ENCODE measurements around the gene ESPL1. TPM values are rescaled to one million over a fixed set of nuclear protein-coding genes. Genes with fewer than 3 reads are reported as not detected.

Gene ESPL1
- total RNA-seq, 1 donor from 2014 or later = 0.81 TPM

- no peak for ATAC-seq (ENCODE audit: poor library complexity)
- intact Hi-C loops (cut with DNase I) = no loop called here
- peak; percentile 1 for DNase-seq
Measured at GRCh38 chr12:53229454-53229853, 38.6 kb upstream of the ESPL1 start.

GRCh38 chr12:53230108-53230845 is 37.8 kb upstream of the ESPL1 start:
- ATAC-seq (ENCODE audit: poor library complexity) (no peak), DNase-seq (peak; percentile 32)
- intact Hi-C loops (cut with DNase I) = no loop called here

GRCh38 chr12:53231671-53231920 is 36.5 kb upstream of the ESPL1 start:
- ATAC-seq (ENCODE audit: poor library complexity) (no peak), DNase-seq (peak; percentile 46)
- intact Hi-C loops (cut with DNase I) = no loop called here

- intact Hi-C loops (cut with DNase I) = no loop called here
- DNase-seq = peak; percentile 70
- ATAC-seq (ENCODE audit: poor library complexity) = peak; percentile 72
Measured at GRCh38 chr12:53231921-53232645, 36.0 kb upstream of the ESPL1 start, which contains the start of gene RARG. Gene RARG, minus strand, starts transcription at chr12:53232209. Its CDS starts 4,664 bp downstream, at chr12:53227545.

GRCh38 chr12:53232646-53233461 is 35.2 kb upstream of the ESPL1 start:
- ATAC-seq (ENCODE audit: poor library complexity) (peak; percentile 84), DNase-seq (peak; percentile 80)
- intact Hi-C loops (cut with DNase I) = no loop called here

GRCh38 chr12:53233671-53234121 is 34.4 kb upstream of the ESPL1 start:
- intact Hi-C loops (cut with DNase I) = no loop called here
- DNase-seq (peak; percentile 42), ATAC-seq (ENCODE audit: poor library complexity) (no peak)

GRCh38 chr12:53234271-53234914 is 33.7 kb upstream of the ESPL1 start:
- intact Hi-C loops (cut with DNase I) = no loop called here
- ATAC-seq (ENCODE audit: poor library complexity) (no peak), DNase-seq (peak; percentile 75)

- intact Hi-C loops (cut with DNase I) = no loop called here
- ATAC-seq (ENCODE audit: poor library complexity) (no peak), DNase-seq (peak; percentile 9)
Measured at GRCh38 chr12:53235164-53235563, 32.9 kb upstream of the ESPL1 start.

- no peak for ATAC-seq (ENCODE audit: poor library complexity)
- DNase-seq = peak; percentile 3
- intact Hi-C loops (cut with DNase I) = no loop called here
Measured at GRCh38 chr12:53235742-53236442, 32.2 kb upstream of the ESPL1 start.

- DNase-seq (peak; percentile 9), ATAC-seq (ENCODE audit: poor library complexity) (no peak)
- intact Hi-C loops (cut with DNase I) = no loop called here
Measured at GRCh38 chr12:53236443-53237111, 31.5 kb upstream of the ESPL1 start.

- peak; percentile 8 for DNase-seq
- intact Hi-C loops (cut with DNase I) = no loop called here
- ATAC-seq (ENCODE audit: poor library complexity) = no peak
Measured at GRCh38 chr12:53239643-53240258, 28.3 kb upstream of the ESPL1 start.

- ATAC-seq (ENCODE audit: poor library complexity) = no peak
- DNase-seq = peak; percentile 20
- intact Hi-C loops (cut with DNase I) = no loop called here
Measured at GRCh38 chr12:53241623-53242412, 26.3 kb upstream of the ESPL1 start.

- peak; percentile 67 for ATAC-seq (ENCODE audit: poor library complexity)
Measured at GRCh38 chr12:53244337-53244736, 23.8 kb upstream of the ESPL1 start.

GRCh38 chr12:53245286-53245685 is 22.8 kb upstream of the ESPL1 start:
- ATAC-seq (ENCODE audit: poor library complexity) (no peak), DNase-seq (no peak)
- intact Hi-C loops (cut with DNase I) = no loop called here

More at GRCh38 chr12:53244337-53244736, 23.8 kb upstream of the ESPL1 start:
- intact Hi-C loops (cut with DNase I) = no loop called here
- no peak for DNase-seq

GRCh38 chr12:53251477-53252348 is 16.4 kb upstream of the ESPL1 start:
- DNase-seq (peak; percentile 88), ATAC-seq (ENCODE audit: poor library complexity) (peak; percentile 96)
- intact Hi-C loops (cut with DNase I) = loop anchor here (5.0 kb wide), 1 partner anchor 34 kb away; no protein-coding TSS in a partner anchor
